HL-60 (cell line): Measurements from ENCODE around the gene SEMG1.

Experiments
- CTCF ChIP-seq: IDR thresholded peaks from one replicate; pipeline ENCODE4 v1.5.1; 2011; ENCODE audit warnings: low read length, control low read depth, inconsistent platforms; ENCODE audit not compliant: insufficient read depth
- POLR2AphosphoS5 ChIP-seq: IDR thresholded peaks from 2 replicates; pipeline ENCODE4 v1.6.1; 2012; ENCODE audit warnings: low read depth

- no peak for TF ChIP-seq CTCF
- TF ChIP-seq POLR2AphosphoS5: no peak
Observed at GRCh38 chr20:45248609-45249008, 41.8 kb downstream of the SEMG1 start.
